ENCODE data around the gene PPP1R27.

Gene PPP1R27

GRCh38 chr17:81849457-81849856 lies 14.6 kb upstream of the PPP1R27 start:
- H3K4me2 ChIP-seq (ENCODE audit: insufficient read depth, low read length) = no peak overlapping the region
- ATAC-seq (ENCODE audit: insufficient read depth, low read depth) (no peak), DNase-seq (no peak)
- H4K20me1 ChIP-seq (ENCODE audit: insufficient read depth, low read length) = peaks cover 34% of the 10 kb centered on the region
- H3K36me3 ChIP-seq (ENCODE audit: insufficient read depth, low read length) = peaks cover 80% of the 10 kb centered on the region
- TF ChIP-seq EZH2 (IDR thresholded peaks at IDR 0.05; ENCODE audit: borderline replicate concordance, low read depth, low read length, severe bottlenecking) = no peak
- H3K4me3 ChIP-seq (ENCODE audit: low read depth in 1 of 2, low read length in 2 of 2) = no peak overlapping the region
- H3K27ac ChIP-seq (ENCODE audit: low read length) = no peak overlapping the region
- no peaks in the 10 kb centered on the region for H3K9me3 ChIP-seq (ENCODE audit: insufficient read depth, low read length, severe bottlenecking)
- H3K4me1 ChIP-seq (ENCODE audit: insufficient read depth, low read length) = 0 out of 2 replicates have a peak, but pooled peaks cover 4% of the 10 kb centered on the region
- H3K9ac ChIP-seq (ENCODE audit: low read depth, low read length) = no peak overlapping the region
- no peak overlapping the region for H2AFZ ChIP-seq (ENCODE audit: low read depth, low read length)
- peaks cover 33% of the 10 kb centered on the region for H3K79me2 ChIP-seq (ENCODE audit: insufficient read depth, low read length)
- H3K27me3 ChIP-seq (ENCODE audit: insufficient read depth, low read length, poor library complexity) = no peaks in the 10 kb centered on the region

- Histone ChIP-seq H3K36me3 (ENCODE audit: insufficient read depth, low read length) (peaks cover 78% of the 10 kb centered on the region), H4K20me1 (ENCODE audit: insufficient read depth, low read length) (peaks cover 32% of the 10 kb centered on the region)
- ATAC-seq (ENCODE audit: insufficient read depth, low read depth) = no peak
These were observed 12.2 kb upstream of the PPP1R27 start for GRCh38 chr17:81846743-81847689.

GRCh38 chr17:81845881-81846742 lies 11.3 kb upstream of the PPP1R27 start:
- no peak overlapping the region for H2AFZ ChIP-seq (ENCODE audit: low read depth, low read length)
- H3K9me3 ChIP-seq (ENCODE audit: insufficient read depth, low read length, severe bottlenecking) = no peaks in the 10 kb centered on the region
- no peaks in the 10 kb centered on the region for H3K4me1 ChIP-seq (ENCODE audit: insufficient read depth, low read length)
- H3K79me2 ChIP-seq (ENCODE audit: insufficient read depth, low read length) = peaks cover 5% of the 10 kb centered on the region; the same call in 1 of the 2 replicates
- no peak overlapping the region for H3K4me2 ChIP-seq (ENCODE audit: insufficient read depth, low read length)
- H3K27ac ChIP-seq (ENCODE audit: low read length) = no peak overlapping the region
- H3K9ac ChIP-seq (ENCODE audit: low read depth, low read length) = no peak overlapping the region
- ATAC-seq (ENCODE audit: insufficient read depth, low read depth) = no peak
- DNase-seq = no peak
- peaks cover 30% of the 10 kb centered on the region for H4K20me1 ChIP-seq (ENCODE audit: insufficient read depth, low read length)
- no peaks in the 10 kb centered on the region for H3K27me3 ChIP-seq (ENCODE audit: insufficient read depth, low read length, poor library complexity)
- TF ChIP-seq EZH2 (IDR thresholded peaks at IDR 0.05; ENCODE audit: borderline replicate concordance, low read depth, low read length, severe bottlenecking) (no peak), CTCF (IDR thresholded peaks at IDR 0.05; ENCODE audit: borderline replicate concordance, extremely low read depth, low read length, poor library complexity, severe bottlenecking) (no peak)
- peaks cover 69% of the 10 kb centered on the region for H3K36me3 ChIP-seq (ENCODE audit: insufficient read depth, low read length)
- no peak overlapping the region for H3K4me3 ChIP-seq (ENCODE audit: low read depth in 1 of 2, low read length in 2 of 2)

More at GRCh38 chr17:81846743-81847689, 12.2 kb upstream of the PPP1R27 start:
- Histone ChIP-seq H3K9ac (ENCODE audit: low read depth, low read length) (no peak overlapping the region), H3K4me2 (ENCODE audit: insufficient read depth, low read length) (no peak overlapping the region), H3K9me3 (ENCODE audit: insufficient read depth, low read length, severe bottlenecking) (no peaks in the 10 kb centered on the region), H3K79me2 (ENCODE audit: insufficient read depth, low read length) (peaks cover 13% of the 10 kb centered on the region), H2AFZ (ENCODE audit: low read depth, low read length) (no peak overlapping the region), H3K4me1 (ENCODE audit: insufficient read depth, low read length) (no peaks in the 10 kb centered on the region), H3K4me3 (ENCODE audit: low read depth in 1 of 2, low read length in 2 of 2) (no peak overlapping the region), H3K27me3 (ENCODE audit: insufficient read depth, low read length, poor library complexity) (no peaks in the 10 kb centered on the region), H3K27ac (ENCODE audit: low read length) (no peak overlapping the region)
- no peak for DNase-seq
- no peak for TF ChIP-seq EZH2 (IDR thresholded peaks at IDR 0.05; ENCODE audit: borderline replicate concordance, low read depth, low read length, severe bottlenecking)
- TF ChIP-seq CTCF (IDR thresholded peaks at IDR 0.05; ENCODE audit: borderline replicate concordance, extremely low read depth, low read length, poor library complexity, severe bottlenecking) = no peak

Data from DND-41 (cell line).